MG63 (cell line): ENCODE data around the gene CYP1B1. TPM values are rescaled to one million over a fixed set of nuclear protein-coding genes. Genes with fewer than 3 reads are reported as not detected.

ENCODE experiments used
- DNase-seq: peaks from one replicate; pipeline ENCODE4 v3.0.0-alpha.2; 2020
- H3K27me3 ChIP-seq: fragments of 250-450 bp; sonication (Bioruptor Pico); 2 replicates; pipeline ENCODE4 v1.5.1; 2020; ENCODE audit warnings: mild to moderate bottlenecking, moderate library complexity
- H3K36me3 ChIP-seq: fragments of 250-450 bp; sonication (Bioruptor Pico); 2 replicates; pipeline ENCODE4 v1.5.1; 2020; ENCODE audit warnings: mild to moderate bottlenecking, moderate library complexity
- H3K4me3 ChIP-seq: fragments of 250-450 bp; sonication (Bioruptor Pico); 2 replicates; pipeline ENCODE4 v1.5.1; 2020; ENCODE audit warnings: mild to moderate bottlenecking, moderate library complexity
- H3K9me3 ChIP-seq: fragments of 250-450 bp; sonication (Bioruptor Pico); 2 replicates; pipeline ENCODE4 v1.5.1; 2020; ENCODE audit warnings: mild to moderate bottlenecking, moderate library complexity
- total RNA-seq: library from RNA; depleted of rRNA; stranded (reverse); fragments of >200 nt; shearing (Covaris generic); gene quantifications from 2 replicates; pipeline ENCODE4 v1.2.3, GENCODE V29; 2014; ENCODE audit warnings: low replicate concordance

The CYP1B1 gene
- total RNA-seq, 1 experiment from 2014 or later: 21.1 TPM

DNA sequence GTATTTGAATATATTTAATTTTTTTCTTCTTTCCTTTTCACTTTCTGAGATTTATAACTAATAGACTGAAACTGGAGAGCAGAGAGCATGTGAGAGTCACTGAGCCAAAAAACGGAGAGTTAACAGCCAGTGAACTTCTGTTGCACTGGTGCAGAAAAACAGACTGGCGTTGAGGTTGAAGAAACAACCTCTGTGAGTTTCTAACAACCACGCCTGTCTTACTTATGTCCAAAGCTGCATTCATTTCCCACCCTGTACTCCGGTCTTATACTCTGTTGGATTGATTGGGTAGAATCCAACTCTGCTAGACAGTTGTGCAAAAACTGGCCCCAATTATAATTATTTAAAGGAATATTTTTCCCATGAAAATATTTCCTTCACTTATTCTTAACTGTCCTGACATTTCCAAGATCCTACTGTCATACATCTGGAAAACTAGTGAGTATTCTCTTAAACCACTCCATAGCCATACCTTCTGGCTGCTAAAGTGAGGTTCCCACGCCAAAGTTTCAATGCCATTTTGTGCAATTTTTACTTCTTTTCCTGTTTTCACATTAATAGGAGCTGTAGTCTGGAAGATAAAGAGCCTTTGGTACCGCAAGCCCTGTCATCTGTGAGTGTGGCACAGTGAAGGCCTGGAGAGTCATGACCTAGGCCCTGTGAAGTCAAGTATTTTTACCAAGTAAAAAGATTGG is 9.4 kb downstream of the CYP1B1 start:
- no peak overlapping the region for H3K4me3 ChIP-seq
- no peaks in the 10 kb centered on the region for H3K9me3 ChIP-seq
- peaks cover 70% of the 10 kb centered on the region for H3K36me3 ChIP-seq
- no peak for DNase-seq
- no peaks in the 10 kb centered on the region for H3K27me3 ChIP-seq

DNA sequence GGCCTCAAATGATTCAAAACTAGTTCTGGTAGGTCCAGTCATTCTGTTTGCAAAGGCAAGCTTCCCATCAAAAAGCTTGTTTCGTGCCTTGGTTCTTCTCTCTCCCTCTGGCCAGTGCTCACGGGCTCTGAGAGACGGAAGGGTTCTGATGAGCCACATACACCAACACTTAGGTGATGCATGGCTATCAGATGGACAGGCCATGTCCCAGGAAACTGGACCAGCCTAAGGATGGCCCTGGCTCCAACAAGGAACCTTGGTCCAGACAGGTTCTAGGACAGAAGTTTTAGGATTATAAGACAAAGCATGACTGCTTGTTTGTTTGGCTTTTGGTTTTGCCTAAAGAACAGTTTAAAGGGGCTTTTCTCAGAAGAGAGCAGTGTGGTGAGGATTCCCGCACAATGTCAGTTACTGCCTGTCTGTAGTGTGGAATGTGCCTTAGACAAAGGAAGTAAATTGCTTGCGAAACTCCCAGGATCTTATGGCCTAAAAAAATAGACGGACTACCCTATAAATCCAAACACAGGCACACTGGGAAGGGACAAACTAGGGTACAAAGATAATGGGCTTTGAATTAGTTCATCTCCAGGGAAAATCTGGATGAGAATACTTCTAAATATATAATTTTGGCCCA is 10.3 kb downstream of the CYP1B1 start:
- H3K4me3 ChIP-seq: no peak overlapping the region
- no peak for DNase-seq
- no peaks in the 10 kb centered on the region for H3K27me3 ChIP-seq
- H3K36me3 ChIP-seq: peaks cover 62% of the 10 kb centered on the region
- H3K9me3 ChIP-seq: no peaks in the 10 kb centered on the region

DNA sequence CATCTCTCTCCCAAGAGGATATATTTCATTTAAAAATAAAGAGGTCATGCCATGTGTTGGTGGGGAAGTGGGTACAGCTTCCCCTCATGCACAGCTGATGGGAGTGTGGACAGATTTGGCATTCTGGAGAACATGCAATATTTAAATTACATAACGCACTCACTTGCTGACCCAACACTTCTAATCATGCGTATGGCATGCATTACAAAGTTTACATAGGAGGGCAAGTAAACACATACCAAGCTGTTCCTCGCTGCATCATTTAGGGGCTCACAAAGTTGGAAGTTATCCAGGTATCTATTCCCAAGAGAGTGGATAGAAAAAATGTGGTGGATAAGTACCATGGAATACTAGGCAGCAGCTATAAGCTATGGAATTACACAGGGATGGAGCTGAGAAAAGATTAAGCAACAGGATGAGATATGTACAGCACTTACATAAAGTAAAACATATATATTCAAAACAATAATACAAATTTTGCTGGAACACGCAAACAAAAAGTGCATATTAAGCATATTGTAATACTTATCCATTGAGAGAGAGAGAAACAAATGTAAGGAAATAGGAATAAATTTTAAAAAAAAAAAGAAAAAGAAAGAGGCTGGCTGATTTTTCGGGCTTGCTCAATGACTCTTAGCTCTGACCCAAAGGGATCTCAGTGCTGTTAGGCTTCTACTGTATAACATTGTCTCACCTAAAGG is 11.0 kb downstream of the CYP1B1 start:
- no peaks in the 10 kb centered on the region for H3K27me3 ChIP-seq
- H3K36me3 ChIP-seq: peaks cover 55% of the 10 kb centered on the region
- DNase-seq: no peak
- no peaks in the 10 kb centered on the region for H3K9me3 ChIP-seq
- H3K4me3 ChIP-seq: no peak overlapping the region

DNA sequence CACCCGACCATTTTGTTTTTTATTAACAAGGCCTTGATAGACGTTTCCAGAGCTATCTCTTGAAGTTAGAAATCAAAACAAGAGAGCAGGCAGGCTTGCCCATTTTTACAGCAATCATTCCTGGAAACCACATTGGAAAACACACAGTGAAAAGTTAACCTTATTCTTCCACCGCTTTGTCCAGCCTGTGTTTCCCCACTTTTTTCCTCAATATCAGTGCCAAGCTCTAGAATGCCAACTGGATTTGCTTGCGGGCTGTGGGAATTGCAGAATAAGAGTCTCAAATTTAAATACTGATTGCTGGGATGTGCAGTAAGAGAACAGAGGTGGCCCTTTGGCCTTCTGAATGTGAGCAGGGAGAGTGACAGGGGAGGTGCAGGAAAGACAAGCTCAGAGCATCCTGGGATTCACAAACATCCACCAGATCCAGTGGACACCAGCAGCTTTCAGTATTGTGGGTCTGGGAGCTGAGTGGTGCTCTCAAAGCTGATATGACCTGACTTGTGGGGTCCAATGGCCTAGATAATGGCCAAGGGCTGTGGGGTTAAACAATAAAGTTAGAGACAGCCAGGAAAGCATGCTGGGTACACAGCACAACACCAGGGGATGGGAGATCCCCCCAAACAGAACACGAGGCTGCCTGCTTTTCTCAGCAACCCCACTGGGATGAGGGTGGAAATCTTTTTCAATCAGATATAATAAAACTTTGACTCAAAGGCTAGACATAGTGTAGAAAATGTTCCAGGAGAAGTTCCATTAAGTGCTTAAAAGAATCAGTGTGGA is 15.5 kb downstream of the CYP1B1 start:
- no peak overlapping the region for H3K4me3 ChIP-seq
- no peaks in the 10 kb centered on the region for H3K27me3 ChIP-seq
- H3K9me3 ChIP-seq: no peaks in the 10 kb centered on the region
- H3K36me3 ChIP-seq: peaks cover 13% of the 10 kb centered on the region
- no peak for DNase-seq

DNA sequence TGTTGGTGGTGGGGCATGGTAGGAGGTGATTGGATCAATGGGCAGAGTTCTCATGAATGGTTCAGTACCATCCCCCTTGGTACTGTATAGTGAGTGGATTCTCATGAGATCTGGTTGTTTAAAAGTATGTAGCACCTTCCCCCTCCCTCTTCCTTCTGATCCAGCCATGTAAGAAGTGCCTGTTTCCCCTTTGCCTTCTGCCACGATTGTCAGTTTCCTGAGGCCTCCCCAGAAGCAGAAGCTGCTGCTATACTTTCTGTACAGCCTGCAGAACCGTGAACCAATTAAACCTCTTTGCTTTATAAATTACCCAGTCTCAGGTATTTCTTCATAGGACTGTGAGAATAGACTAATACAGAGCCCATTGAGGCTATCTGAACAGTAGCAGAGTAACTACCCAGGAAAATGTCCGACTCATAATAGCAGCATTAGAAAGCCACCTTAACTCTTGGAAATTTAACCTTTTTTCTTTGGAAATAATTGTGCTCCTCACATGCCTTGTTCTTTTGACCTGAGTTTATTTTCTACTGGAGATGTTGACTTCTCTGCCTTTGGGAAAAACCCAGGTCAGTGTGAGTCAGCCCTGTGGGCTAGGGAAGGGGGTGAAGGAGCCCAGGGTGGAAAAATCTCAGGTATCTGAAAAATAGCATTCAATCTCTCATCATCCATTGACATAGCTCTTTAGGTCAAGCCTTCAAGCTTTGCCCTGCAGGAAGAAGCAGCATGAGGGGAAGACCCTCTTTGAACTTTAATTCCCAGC is 18.1 kb downstream of the CYP1B1 start:
- DNase-seq: no peak
- Histone ChIP-seq H3K9me3 (no peaks in the 10 kb centered on the region), H3K27me3 (no peaks in the 10 kb centered on the region), H3K36me3 (no peaks in the 10 kb centered on the region), H3K4me3 (no peak overlapping the region)

DNA sequence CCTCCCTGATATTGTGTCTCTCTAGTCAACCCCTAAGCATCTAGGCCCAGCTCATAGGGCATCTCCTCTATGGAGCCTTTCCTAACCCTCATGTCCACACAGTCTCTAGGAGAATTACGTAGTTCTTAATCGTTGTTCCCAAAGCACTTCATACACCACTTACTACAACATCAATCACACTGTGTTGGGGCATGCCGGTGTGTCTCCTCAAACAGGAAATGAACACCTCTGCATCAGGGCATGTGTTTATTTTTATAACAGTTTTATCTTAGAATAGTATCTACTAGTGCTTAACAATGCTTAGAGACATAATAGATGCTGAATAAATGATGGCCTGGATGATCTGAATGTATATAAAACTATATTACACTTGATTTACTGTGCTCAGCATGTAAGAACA is 19.7 kb downstream of the CYP1B1 start:
- Histone ChIP-seq H3K4me3 (no peak overlapping the region), H3K9me3 (no peaks in the 10 kb centered on the region), H3K27me3 (peaks cover 2% of the 10 kb centered on the region; the same call in 1 of the 2 replicates), H3K36me3 (no peaks in the 10 kb centered on the region)
- DNase-seq: no peak

DNA sequence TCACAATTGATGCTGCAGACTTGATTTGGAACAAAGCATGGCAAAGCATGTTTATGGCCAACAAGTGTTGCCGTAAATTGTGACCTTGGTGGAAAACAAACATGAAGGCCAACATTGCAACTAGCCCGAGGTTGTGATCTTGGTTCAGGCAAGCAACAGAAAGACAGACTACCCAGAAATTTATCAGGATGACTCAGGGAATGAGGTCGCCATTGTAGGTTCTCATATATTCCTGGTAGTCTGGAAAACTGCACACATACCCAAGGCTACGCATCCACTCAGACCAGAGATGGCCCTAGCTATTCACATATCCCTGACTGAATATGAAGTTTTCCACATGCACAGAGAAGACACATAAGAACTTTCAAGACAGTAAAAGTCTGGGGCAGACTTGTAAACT is 30.1 kb downstream of the CYP1B1 start:
- DNase-seq: no peak
- H3K36me3 ChIP-seq: no peaks in the 10 kb centered on the region
- no peaks in the 10 kb centered on the region for H3K9me3 ChIP-seq
- H3K4me3 ChIP-seq: no peak overlapping the region
- no peaks in the 10 kb centered on the region for H3K27me3 ChIP-seq

DNA sequence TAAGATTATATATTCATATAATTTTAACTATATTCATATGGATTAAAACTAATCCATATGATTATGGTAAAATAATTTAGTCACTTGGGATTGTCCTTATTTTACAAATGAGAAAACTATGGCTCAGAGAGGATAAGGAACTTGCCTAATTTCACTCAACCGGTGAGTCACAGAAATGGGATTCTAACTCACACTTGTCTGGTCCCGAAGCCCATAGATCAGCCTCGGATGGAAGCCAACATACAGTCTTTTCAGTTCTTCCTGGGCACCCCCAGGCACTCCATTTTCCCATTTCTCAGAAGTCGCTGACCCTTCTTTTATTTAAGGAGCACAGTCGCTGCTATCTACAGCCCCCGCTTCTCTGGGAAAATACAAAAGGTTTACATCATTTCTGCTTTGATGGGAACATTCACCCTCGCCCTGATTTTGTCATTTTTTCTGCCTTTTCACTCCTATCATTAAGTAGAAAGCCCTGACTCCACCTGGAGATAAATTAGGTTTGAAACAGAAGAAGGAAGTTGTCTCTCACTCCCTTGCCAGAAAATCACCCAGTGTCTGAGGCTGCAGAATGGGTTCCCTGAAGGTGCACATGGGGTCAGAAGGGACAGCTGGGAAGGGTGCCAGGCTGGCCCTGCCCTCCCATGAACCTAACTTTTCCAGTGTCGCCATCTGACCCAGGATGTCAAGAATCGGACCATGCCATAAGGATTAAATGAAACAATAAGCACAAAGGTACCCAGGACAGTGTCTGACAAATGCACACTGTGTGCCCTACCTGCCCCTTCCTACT is 36.6 kb downstream of the CYP1B1 start:
- Histone ChIP-seq H3K4me3 (no peak overlapping the region), H3K27me3 (peaks cover 12% of the 10 kb centered on the region; the same call in 1 of the 2 replicates), H3K36me3 (no peaks in the 10 kb centered on the region), H3K9me3 (no peaks in the 10 kb centered on the region)
- no peak for DNase-seq

DNA sequence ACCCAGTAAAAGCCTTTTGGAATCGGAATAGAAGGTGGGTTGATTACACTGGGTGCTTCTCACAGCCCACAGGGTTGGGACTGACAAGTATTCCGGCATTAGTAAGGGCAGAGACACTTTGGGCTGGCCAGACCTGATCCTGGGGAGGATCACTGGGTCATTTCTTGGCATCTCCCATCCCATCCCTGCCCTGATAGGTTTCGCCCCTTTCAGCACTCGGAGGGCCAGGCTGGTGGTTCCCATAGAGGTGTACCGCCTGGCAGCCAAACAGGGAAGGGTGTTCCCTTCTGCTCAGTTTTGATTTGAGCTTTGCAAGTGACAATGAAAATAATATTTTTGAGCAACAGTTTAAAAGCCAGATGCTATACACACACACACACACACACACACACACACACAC is 37.3 kb downstream of the CYP1B1 start:
- Histone ChIP-seq H3K4me3 (no peak overlapping the region), H3K9me3 (no peaks in the 10 kb centered on the region), H3K27me3 (peaks cover 12% of the 10 kb centered on the region; the same call in 1 of the 2 replicates), H3K36me3 (no peaks in the 10 kb centered on the region)
- no peak for DNase-seq

DNA sequence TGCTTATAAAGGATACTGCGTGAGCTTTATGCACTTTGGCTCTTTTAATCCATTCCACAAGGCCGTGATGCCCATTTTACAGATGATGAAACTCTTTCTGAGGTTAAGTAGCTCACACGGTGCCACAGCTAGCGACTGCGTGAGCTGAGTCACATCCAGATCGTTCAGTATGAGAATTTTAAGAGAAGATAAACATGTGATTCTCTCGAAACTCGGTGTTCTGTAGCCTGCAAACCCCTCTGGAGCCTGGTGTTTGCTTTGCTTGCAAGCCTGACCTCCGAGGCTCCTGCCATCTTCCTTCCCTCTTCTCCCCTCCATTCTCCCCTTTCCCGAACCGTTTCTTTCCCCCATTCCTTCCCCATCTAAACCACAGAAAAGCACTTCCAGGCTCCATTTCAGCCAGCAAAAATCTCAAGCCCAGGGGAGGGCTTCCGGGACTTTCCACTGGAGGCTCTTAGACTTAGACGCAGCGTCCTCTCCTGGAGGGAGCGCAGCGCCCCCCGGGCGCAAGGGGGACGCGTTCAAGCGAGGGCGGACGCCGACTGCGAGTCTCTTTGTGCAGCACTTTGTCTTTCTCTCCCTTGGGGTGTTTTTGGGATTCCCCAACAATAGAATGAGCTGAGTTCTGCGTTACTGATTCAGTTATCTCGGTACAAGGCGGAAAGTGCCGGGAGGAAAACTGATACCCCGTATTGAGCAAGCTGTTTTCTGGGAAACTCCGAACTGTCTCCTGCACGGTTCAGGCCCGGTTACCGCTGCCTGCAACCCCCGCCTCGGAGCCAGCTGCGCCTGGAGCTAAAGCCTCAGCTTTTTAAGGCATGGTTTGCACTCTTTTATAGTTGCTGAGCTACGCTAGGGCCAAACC is 38.0 kb downstream of the CYP1B1 start:
- peak; percentile 11 for DNase-seq
- no peaks in the 10 kb centered on the region for H3K36me3 ChIP-seq
- peaks cover 12% of the 10 kb centered on the region; the same call in 1 of the 2 replicates for H3K27me3 ChIP-seq
- no peaks in the 10 kb centered on the region for H3K9me3 ChIP-seq
- H3K4me3 ChIP-seq: 0 out of 2 replicates have a peak overlapping the region, but pooled peaks have one; percentile 3

DNA sequence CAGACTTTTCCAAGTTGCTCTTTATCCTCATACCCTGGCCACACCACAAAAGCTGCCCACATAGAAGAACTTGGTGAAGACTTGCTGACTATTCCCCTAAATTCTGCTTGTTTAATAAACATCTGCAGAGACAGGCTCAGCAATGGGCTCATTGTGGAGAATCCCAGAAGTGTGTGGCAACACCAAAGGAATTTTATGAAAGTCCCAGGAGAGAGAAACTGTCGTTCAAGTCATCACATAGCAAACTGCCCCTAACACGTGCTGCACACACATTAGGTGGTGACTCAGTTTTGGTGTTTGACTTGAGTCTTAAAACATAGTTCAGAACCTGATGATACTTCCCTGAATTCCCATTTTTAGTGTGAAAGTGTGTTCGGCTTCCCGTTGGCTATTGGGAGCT is 38.6 kb downstream of the CYP1B1 start:
- Histone ChIP-seq H3K4me3 (no peak overlapping the region), H3K36me3 (no peaks in the 10 kb centered on the region), H3K27me3 (peaks cover 12% of the 10 kb centered on the region; the same call in 1 of the 2 replicates), H3K9me3 (no peaks in the 10 kb centered on the region)
- DNase-seq: no peak

DNA sequence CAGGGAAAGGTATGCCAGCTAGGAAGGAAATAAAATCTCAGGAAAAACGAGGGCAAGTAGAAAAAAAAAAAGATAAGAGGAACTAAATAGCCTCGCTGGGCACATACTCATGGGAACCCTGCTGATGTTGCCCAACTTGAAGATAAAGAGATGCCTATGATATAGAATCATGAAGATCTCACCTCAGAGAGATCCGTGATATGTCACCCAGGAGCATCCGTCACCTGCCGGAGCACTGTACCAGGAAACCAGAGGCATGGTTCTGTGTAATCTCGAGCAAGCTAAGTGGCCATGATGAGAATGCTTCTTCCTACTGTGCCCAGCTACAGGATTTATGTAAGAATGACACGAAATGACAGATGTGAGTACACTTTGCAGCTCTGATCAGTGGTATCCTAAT is 40.0 kb downstream of the CYP1B1 start:
- Histone ChIP-seq H3K27me3 (peaks cover 12% of the 10 kb centered on the region; the same call in 1 of the 2 replicates), H3K36me3 (no peaks in the 10 kb centered on the region), H3K9me3 (no peaks in the 10 kb centered on the region), H3K4me3 (no peak overlapping the region)
- no peak for DNase-seq

DNA sequence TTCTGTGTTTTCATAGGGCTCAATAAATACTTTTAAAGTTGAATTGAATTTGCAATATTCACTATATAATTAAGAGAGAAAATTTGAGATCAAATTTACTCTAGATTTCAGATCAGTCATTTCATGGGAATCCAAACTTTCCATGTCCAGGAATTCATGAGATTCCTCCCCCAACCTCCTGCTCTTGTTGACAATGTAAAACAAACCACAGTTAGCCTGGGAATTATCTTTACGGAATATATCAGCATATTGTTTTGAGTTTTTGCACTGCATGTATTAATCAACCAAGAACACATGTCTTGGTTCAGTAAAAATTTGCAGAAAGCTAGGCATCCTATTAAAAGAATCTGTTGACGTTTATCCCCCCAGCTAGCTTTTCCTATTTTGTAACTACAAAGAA is 42.3 kb downstream of the CYP1B1 start:
- DNase-seq: no peak
- peaks cover 12% of the 10 kb centered on the region; the same call in 1 of the 2 replicates for H3K27me3 ChIP-seq
- no peaks in the 10 kb centered on the region for H3K36me3 ChIP-seq
- H3K9me3 ChIP-seq: no peaks in the 10 kb centered on the region
- H3K4me3 ChIP-seq: no peak overlapping the region

DNA sequence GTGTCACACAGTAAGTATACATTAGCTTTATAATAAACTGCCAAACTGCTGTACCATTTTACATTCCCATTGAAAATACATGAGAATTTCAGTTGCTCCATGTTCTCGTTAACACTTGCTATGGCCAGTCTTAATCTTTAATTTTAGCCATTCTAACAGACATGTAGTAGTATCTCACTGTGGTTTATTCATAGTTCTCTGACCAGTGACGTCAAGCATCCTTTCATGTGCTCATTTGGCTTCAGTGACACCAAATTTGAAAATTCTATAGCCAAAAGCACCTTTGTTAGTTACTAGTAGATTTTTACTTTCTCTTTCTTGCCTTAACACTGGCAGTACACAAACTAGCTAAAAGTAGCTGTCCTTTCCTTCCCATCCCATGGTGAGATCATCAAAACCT is 43.0 kb downstream of the CYP1B1 start:
- no peaks in the 10 kb centered on the region for H3K9me3 ChIP-seq
- H3K36me3 ChIP-seq: no peaks in the 10 kb centered on the region
- no peak overlapping the region for H3K4me3 ChIP-seq

More for the DNA sequence above, 43.0 kb downstream of the CYP1B1 start:
- DNase-seq: no peak
- H3K27me3 ChIP-seq: peaks cover 12% of the 10 kb centered on the region; the same call in 1 of the 2 replicates
